ES-I3 (cell line): ENCODE results near the gene GALNT18.

Experiments
- H3K36me3 ChIP-seq: 2 replicates; pipeline ENCODE4 v1.6.1; 2013; ENCODE audit warnings: mild to moderate bottlenecking, low read length, control low read depth, moderate library complexity; ENCODE audit not compliant: insufficient read depth
- H3K4me1 ChIP-seq: 2 replicates; pipeline ENCODE4 v1.6.1; 2013; ENCODE audit warnings: mild to moderate bottlenecking, control low read depth, low read length; ENCODE audit not compliant: insufficient read depth
- H3K9ac ChIP-seq: 2 replicates; pipeline ENCODE4 v1.6.1; 2013; ENCODE audit warnings: low read depth, mild to moderate bottlenecking, low read length, moderate library complexity
- H3K9me3 ChIP-seq: 2 replicates; pipeline ENCODE4 v1.6.1; 2013; ENCODE audit warnings: mild to moderate bottlenecking, low read length, moderate library complexity; ENCODE audit not compliant: control insufficient read depth, insufficient read depth

Gene GALNT18

GRCh38 chr11:11304550-11304949 lies 317.3 kb downstream of the GALNT18 start:
- Histone ChIP-seq H3K9me3 (no peaks in the 10 kb centered on the region), H3K9ac (no peak overlapping the region), H3K36me3 (no peaks in the 10 kb centered on the region), H3K4me1 (no peaks in the 10 kb centered on the region)

- Histone ChIP-seq H3K9ac (no peak overlapping the region), H3K4me1 (no peaks in the 10 kb centered on the region), H3K9me3 (no peaks in the 10 kb centered on the region), H3K36me3 (no peaks in the 10 kb centered on the region)
These were observed 319.2 kb downstream of the GALNT18 start for GRCh38 chr11:11302565-11302964.

- no peaks in the 10 kb centered on the region for H3K9me3 ChIP-seq
- H3K9ac ChIP-seq, result no peak overlapping the region
- H3K4me1 ChIP-seq, result no peaks in the 10 kb centered on the region
- H3K36me3 ChIP-seq, result no peaks in the 10 kb centered on the region
These were observed 320.6 kb downstream of the GALNT18 start for GRCh38 chr11:11301212-11301611.

- Histone ChIP-seq H3K36me3 (no peaks in the 10 kb centered on the region), H3K9ac (no peak overlapping the region), H3K4me1 (no peaks in the 10 kb centered on the region), H3K9me3 (no peaks in the 10 kb centered on the region)
These were observed 324.2 kb downstream of the GALNT18 start for GRCh38 chr11:11297578-11297977.

GRCh38 chr11:11296434-11296833 lies 325.4 kb downstream of the GALNT18 start:
- H3K4me1 ChIP-seq, result no peaks in the 10 kb centered on the region

GRCh38 chr11:11294551-11294855 lies 327.3 kb downstream of the GALNT18 start:
- Histone ChIP-seq H3K9ac (no peak overlapping the region), H3K9me3 (no peaks in the 10 kb centered on the region), H3K36me3 (no peaks in the 10 kb centered on the region), H3K4me1 (no peaks in the 10 kb centered on the region)

More at GRCh38 chr11:11296434-11296833, 325.4 kb downstream of the GALNT18 start:
- Histone ChIP-seq H3K36me3 (no peaks in the 10 kb centered on the region), H3K9me3 (no peaks in the 10 kb centered on the region), H3K9ac (no peak overlapping the region)

GRCh38 chr11:11293798-11294550 lies 327.8 kb downstream of the GALNT18 start:
- H3K4me1 ChIP-seq, result no peaks in the 10 kb centered on the region
- no peaks in the 10 kb centered on the region for H3K36me3 ChIP-seq
- no peaks in the 10 kb centered on the region for H3K9me3 ChIP-seq
- no peak overlapping the region for H3K9ac ChIP-seq

- no peak overlapping the region for H3K9ac ChIP-seq
- H3K36me3 ChIP-seq, result no peaks in the 10 kb centered on the region
- H3K9me3 ChIP-seq, result no peaks in the 10 kb centered on the region
- H3K4me1 ChIP-seq, result no peaks in the 10 kb centered on the region
These were observed 329.0 kb downstream of the GALNT18 start for GRCh38 chr11:11292839-11293238.

- H3K36me3 ChIP-seq, result no peaks in the 10 kb centered on the region
- no peaks in the 10 kb centered on the region for H3K4me1 ChIP-seq
- no peak overlapping the region for H3K9ac ChIP-seq
- no peaks in the 10 kb centered on the region for H3K9me3 ChIP-seq
These were observed 330.5 kb downstream of the GALNT18 start for GRCh38 chr11:11291041-11292015.

GRCh38 chr11:11290354-11290753 lies 331.5 kb downstream of the GALNT18 start:
- no peak overlapping the region for H3K9ac ChIP-seq
- no peaks in the 10 kb centered on the region for H3K36me3 ChIP-seq
- no peaks in the 10 kb centered on the region for H3K4me1 ChIP-seq
- H3K9me3 ChIP-seq, result no peaks in the 10 kb centered on the region

- no peak overlapping the region for H3K9ac ChIP-seq
- no peaks in the 10 kb centered on the region for H3K9me3 ChIP-seq
- no peaks in the 10 kb centered on the region for H3K4me1 ChIP-seq
- H3K36me3 ChIP-seq, result no peaks in the 10 kb centered on the region
These were observed 332.1 kb downstream of the GALNT18 start for GRCh38 chr11:11289669-11290068.

GRCh38 chr11:11288972-11289616 lies 332.7 kb downstream of the GALNT18 start:
- Histone ChIP-seq H3K36me3 (no peaks in the 10 kb centered on the region), H3K9me3 (no peaks in the 10 kb centered on the region), H3K4me1 (no peaks in the 10 kb centered on the region), H3K9ac (no peak overlapping the region)

GRCh38 chr11:11284481-11284880 lies 337.3 kb downstream of the GALNT18 start:
- no peaks in the 10 kb centered on the region for H3K36me3 ChIP-seq
- H3K9ac ChIP-seq, result no peak overlapping the region
- H3K4me1 ChIP-seq, result peaks cover 15% of the 10 kb centered on the region
- H3K9me3 ChIP-seq, result no peaks in the 10 kb centered on the region

- no peaks in the 10 kb centered on the region for H3K9me3 ChIP-seq
- peaks cover 16% of the 10 kb centered on the region for H3K4me1 ChIP-seq
- H3K9ac ChIP-seq, result no peak overlapping the region
- no peaks in the 10 kb centered on the region for H3K36me3 ChIP-seq
These were observed 340.2 kb downstream of the GALNT18 start for GRCh38 chr11:11281626-11282025.
